ENCODE data around the gene RTN4R. TPM values are rescaled to one million over a fixed set of nuclear protein-coding genes. Genes with fewer than 3 reads are reported as not detected.
"Not testable (repeated sequence)": the region's sequence is repeated elsewhere in the genome, so short reads cannot be mapped to it uniquely, and the experiment has no call there.

Gene RTN4R
- total RNA-seq, 1 donor from 2014 or later: 0.79 TPM

- DNase-seq (ENCODE audit: low read depth in 2 of 2): no peak
Measured at GRCh38 chr22:20271114-20271994, 3.2 kb upstream of the RTN4R start.

- DNase-seq (ENCODE audit: low read depth in 2 of 2): not testable (repeated sequence)
Measured at GRCh38 chr22:20270190-20271113, 2.3 kb upstream of the RTN4R start.

GRCh38 chr22:20269673-20270072, 1.6 kb upstream of the RTN4R start:
- not testable (repeated sequence) for DNase-seq (ENCODE audit: low read depth in 2 of 2)

- not testable (repeated sequence) for DNase-seq (ENCODE audit: low read depth in 2 of 2)
Measured at GRCh38 chr22:20269201-20269600, 1.1 kb upstream of the RTN4R start.

- no peak for DNase-seq (ENCODE audit: low read depth in 2 of 2)
Measured at GRCh38 chr22:20267441-20268278, 458 bp downstream of the RTN4R start.

GRCh38 chr22:20266667-20267440, 1.3 kb downstream of the RTN4R start:
- not testable (repeated sequence) for DNase-seq (ENCODE audit: low read depth in 2 of 2)

- DNase-seq (ENCODE audit: low read depth in 2 of 2): not testable (repeated sequence)
Measured at GRCh38 chr22:20265772-20266666, 2.1 kb downstream of the RTN4R start.

GRCh38 chr22:20264614-20265452, 3.3 kb downstream of the RTN4R start:
- DNase-seq (ENCODE audit: low read depth in 2 of 2): no peak

GRCh38 chr22:20263404-20264281, 4.5 kb downstream of the RTN4R start:
- DNase-seq (ENCODE audit: low read depth in 2 of 2): not testable (repeated sequence)

GRCh38 chr22:20262582-20263147, 5.5 kb downstream of the RTN4R start:
- no peak for DNase-seq (ENCODE audit: low read depth in 2 of 2)

- DNase-seq (ENCODE audit: low read depth in 2 of 2): no peak
Measured at GRCh38 chr22:20261848-20262581, 6.1 kb downstream of the RTN4R start.

GRCh38 chr22:20260071-20260765, 7.9 kb downstream of the RTN4R start:
- DNase-seq (ENCODE audit: low read depth in 2 of 2): no peak

- no peak for DNase-seq (ENCODE audit: low read depth in 2 of 2)
Measured at GRCh38 chr22:20259327-20259688, 8.8 kb downstream of the RTN4R start.

GRCh38 chr22:20258584-20259326, 9.4 kb downstream of the RTN4R start:
- no peak for DNase-seq (ENCODE audit: low read depth in 2 of 2)

GRCh38 chr22:20258021-20258299, 10.2 kb downstream of the RTN4R start:
- no peak for DNase-seq (ENCODE audit: low read depth in 2 of 2)

Measured in lung microvascular endothelial cell (primary cell).